Type B pancreatic cell (in vitro differentiated cells): ENCODE measurements around the gene CREB5. TPM values are rescaled to one million over a fixed set of nuclear protein-coding genes. Genes with fewer than 3 reads are reported as not detected.

ENCODE experiments used
- DNase-seq: peaks from one replicate; pipeline ENCODE4 v3.0.0; 2021; ENCODE audit warnings: mixed read lengths; ENCODE audit not compliant: unreplicated experiment; ENCODE audit errors: extremely low spot score
- H3K27ac Mint-ChIP-seq: 2 replicates; pipeline ENCODE4 v1.8.0; 2021; ENCODE audit warnings: mild to moderate bottlenecking, mixed read lengths
- H3K27me3 Mint-ChIP-seq: 2 replicates; pipeline ENCODE4 v1.8.0; 2021; ENCODE audit warnings: mixed read lengths
- H3K36me3 Mint-ChIP-seq: 2 replicates; pipeline ENCODE4 v1.8.0; 2021; ENCODE audit warnings: mixed read lengths
- H3K4me1 Mint-ChIP-seq: one replicate; pipeline ENCODE4 v1.8.0; 2021; ENCODE audit warnings: mixed read lengths; ENCODE audit not compliant: unreplicated experiment
- H3K4me3 Mint-ChIP-seq: 2 replicates; pipeline ENCODE4 v1.8.0; 2021; ENCODE audit warnings: mild to moderate bottlenecking, mixed read lengths
- H3K9me3 Mint-ChIP-seq: 2 replicates; pipeline ENCODE4 v1.8.0; 2021; ENCODE audit warnings: mixed read lengths
- total RNA-seq: library from RNA; stranded (reverse); gene quantifications from 2 replicates; pipeline ENCODE4 v1.2.1, GENCODE V29; 2021; ENCODE audit warnings: low replicate concordance
- TF ChIP-seq, protein P1 (sequence below): fragments of 200-600 bp; sonication (generic); conservative IDR thresholded peaks from 2 replicates; pipeline ENCODE4 v1.5.0; 2021; ENCODE audit warnings: antibody characterized with exemption, mild to moderate bottlenecking

Gene CREB5
- total RNA-seq, 1 donor from 2014 or later, result 31.0 TPM

DNA sequence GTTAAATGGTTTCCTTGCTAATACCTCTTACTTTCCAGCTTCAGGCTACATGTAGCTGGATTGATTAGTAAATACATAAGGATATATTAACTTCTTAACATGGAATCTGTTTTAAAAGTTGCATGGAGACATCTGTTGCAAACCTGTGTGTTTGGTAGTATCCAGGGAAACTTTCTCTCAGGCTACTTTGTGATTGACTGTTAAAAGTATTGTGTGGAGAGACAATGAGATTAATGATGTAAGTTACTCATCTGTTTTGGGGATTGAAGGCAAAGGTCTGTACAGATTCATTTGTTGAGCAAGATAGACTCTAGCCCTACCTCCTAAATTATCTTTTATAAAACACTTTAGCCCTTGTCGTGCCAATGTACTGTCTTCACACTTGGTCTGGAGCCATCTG is 6.6 kb downstream of the CREB5 start:
- Mint-ChIP-seq H3K36me3 (peaks cover 10% of the 10 kb centered on the region), H3K27ac (no peak overlapping the region), H3K27me3 (peaks cover 47% of the 10 kb centered on the region), H3K4me1 (peaks cover 23% of the 10 kb centered on the region), H3K4me3 (no peak overlapping the region), H3K9me3 (no peaks in the 10 kb centered on the region)
- no peak for DNase-seq
- TF ChIP-seq, protein P1, sequence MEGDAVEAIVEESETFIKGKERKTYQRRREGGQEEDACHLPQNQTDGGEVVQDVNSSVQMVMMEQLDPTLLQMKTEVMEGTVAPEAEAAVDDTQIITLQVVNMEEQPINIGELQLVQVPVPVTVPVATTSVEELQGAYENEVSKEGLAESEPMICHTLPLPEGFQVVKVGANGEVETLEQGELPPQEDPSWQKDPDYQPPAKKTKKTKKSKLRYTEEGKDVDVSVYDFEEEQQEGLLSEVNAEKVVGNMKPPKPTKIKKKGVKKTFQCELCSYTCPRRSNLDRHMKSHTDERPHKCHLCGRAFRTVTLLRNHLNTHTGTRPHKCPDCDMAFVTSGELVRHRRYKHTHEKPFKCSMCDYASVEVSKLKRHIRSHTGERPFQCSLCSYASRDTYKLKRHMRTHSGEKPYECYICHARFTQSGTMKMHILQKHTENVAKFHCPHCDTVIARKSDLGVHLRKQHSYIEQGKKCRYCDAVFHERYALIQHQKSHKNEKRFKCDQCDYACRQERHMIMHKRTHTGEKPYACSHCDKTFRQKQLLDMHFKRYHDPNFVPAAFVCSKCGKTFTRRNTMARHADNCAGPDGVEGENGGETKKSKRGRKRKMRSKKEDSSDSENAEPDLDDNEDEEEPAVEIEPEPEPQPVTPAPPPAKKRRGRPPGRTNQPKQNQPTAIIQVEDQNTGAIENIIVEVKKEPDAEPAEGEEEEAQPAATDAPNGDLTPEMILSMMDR, result no peak

DNA sequence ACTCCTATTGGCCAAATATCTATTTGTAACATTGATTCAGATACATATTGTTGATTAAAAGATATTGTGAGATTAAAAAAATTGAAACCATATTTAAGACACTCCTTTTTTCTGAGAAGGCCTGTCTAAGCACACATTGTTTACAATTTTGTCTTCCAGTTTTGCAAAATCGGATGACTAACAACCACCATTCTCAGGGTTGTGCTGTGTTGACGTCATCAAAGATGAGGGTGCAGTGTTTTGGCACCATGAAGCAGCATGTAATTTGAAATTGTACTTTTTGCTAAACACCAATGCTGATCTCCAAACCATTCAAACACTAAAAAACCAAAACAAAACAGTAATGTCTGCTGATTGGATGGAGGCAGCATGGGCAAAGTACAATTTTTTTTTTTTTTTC is 7.4 kb downstream of the CREB5 start:
- DNase-seq, result no peak

DNA sequence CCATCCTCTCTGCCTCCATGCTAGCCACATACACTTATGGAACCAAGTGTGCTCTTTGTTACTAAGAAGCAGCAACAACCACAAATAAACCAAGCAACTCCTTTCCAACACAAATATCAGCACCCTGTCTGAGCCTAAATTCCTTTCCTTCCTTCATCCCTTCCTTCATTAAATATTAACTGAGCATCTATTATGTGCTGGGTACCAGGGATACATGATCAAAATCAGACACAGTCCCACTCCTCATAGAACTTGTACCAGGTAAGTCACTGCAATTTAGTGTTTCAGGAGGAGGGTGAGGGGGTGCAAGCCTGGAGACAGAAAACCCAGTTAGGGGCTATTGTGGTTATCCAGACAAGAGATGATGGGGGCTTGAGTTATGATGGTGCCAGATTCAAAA is 10.8 kb downstream of the CREB5 start:
- H3K27ac Mint-ChIP-seq, result no peak overlapping the region
- TF ChIP-seq, protein P1, result no peak
- peaks cover 7% of the 10 kb centered on the region for H3K9me3 Mint-ChIP-seq
- no peak for DNase-seq
- H3K36me3 Mint-ChIP-seq, result peaks cover 13% of the 10 kb centered on the region
- peaks cover 25% of the 10 kb centered on the region for H3K27me3 Mint-ChIP-seq
- H3K4me3 Mint-ChIP-seq, result no peak overlapping the region
- peaks cover 13% of the 10 kb centered on the region for H3K4me1 Mint-ChIP-seq

More for the DNA sequence above, 7.4 kb downstream of the CREB5 start:
- no peak overlapping the region for H3K4me3 Mint-ChIP-seq
- H3K36me3 Mint-ChIP-seq, result peaks cover 10% of the 10 kb centered on the region
- TF ChIP-seq, protein P1, result no peak
- H3K9me3 Mint-ChIP-seq, result no peaks in the 10 kb centered on the region
- no peak overlapping the region for H3K27ac Mint-ChIP-seq
- H3K27me3 Mint-ChIP-seq, result peaks cover 44% of the 10 kb centered on the region
- peaks cover 23% of the 10 kb centered on the region for H3K4me1 Mint-ChIP-seq

DNA sequence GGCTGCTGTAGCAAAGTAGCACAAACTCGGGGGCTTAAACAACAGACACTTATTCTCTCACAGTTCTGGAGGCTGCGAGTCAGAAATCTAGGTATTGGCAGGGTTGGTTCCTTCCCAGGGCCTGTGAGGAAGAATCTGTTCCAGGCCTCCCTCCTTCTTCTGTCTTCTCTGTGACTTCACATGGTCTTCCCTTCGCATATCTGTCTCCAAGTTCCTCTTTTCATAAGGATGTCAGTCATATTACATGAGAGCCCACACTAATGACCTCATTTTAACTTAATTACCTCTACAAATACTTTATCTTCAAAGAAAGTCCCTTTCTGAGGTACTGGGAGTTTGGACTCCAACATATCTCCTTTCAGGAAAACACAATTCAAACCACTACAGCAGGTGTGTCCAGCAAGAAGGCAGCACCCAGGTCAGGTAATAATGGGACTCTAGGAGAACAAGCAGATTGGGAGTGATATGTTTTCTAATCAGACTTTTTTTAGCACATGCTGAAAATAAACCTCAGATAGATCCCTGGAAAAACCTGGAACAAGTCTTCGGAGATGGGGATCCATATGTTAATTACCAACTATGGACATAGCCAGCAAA is 11.7 kb downstream of the CREB5 start:
- H3K4me1 Mint-ChIP-seq, result peaks cover 10% of the 10 kb centered on the region
- TF ChIP-seq, protein P1, result no peak
- H3K27ac Mint-ChIP-seq, result no peak overlapping the region
- DNase-seq, result no peak
- peaks cover 10% of the 10 kb centered on the region for H3K36me3 Mint-ChIP-seq
- peaks cover 8% of the 10 kb centered on the region for H3K9me3 Mint-ChIP-seq
- H3K27me3 Mint-ChIP-seq, result peaks cover 25% of the 10 kb centered on the region
- H3K4me3 Mint-ChIP-seq, result no peak overlapping the region

DNA sequence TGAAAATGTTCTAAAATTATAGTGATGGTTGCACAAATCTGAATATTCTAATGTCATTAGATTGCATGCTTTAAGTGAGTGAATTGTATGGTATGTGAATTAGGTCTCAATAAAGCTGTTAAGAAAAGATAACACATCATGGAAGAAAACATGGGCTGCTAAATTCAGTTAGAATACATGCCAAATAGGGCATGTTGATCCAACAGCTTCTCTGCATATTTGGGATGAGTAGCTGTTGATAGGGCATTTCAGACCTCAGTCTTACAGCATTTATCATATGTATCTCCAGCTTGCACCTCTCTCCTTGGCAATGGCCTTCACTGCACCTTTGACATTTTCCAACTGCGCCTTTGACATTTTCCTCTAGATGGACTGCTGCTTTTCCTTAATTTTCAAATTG is 13.2 kb downstream of the CREB5 start:
- Mint-ChIP-seq H3K36me3 (peaks cover 7% of the 10 kb centered on the region), H3K4me1 (peaks cover 7% of the 10 kb centered on the region), H3K9me3 (peaks cover 8% of the 10 kb centered on the region), H3K27me3 (peaks cover 25% of the 10 kb centered on the region), H3K27ac (no peak overlapping the region), H3K4me3 (no peak overlapping the region)
- TF ChIP-seq, protein P1, result no peak
- DNase-seq, result no peak

DNA sequence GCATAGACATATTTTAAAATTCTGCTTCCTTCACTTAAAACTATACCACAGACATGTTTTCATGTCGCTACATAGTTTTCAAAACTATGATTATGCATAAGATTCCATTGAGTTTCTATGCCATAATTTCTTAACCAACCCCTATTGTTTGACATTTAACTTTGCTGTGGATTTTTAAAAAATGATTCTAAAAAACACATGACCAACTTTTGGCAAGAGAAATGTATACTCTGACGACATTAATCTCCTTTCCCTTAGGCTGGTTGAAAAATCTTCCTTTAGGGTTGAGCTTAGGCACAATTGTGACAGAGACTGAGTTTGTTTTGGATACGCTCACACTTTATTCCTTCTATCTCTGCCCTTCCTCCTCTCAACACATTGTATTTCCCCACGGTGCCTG is 14.9 kb downstream of the CREB5 start:
- TF ChIP-seq, protein P1, result no peak
- Mint-ChIP-seq H3K27ac (no peak overlapping the region), H3K27me3 (peaks cover 23% of the 10 kb centered on the region), H3K4me3 (no peak overlapping the region), H3K9me3 (peaks cover 8% of the 10 kb centered on the region), H3K36me3 (peaks cover 7% of the 10 kb centered on the region), H3K4me1 (peaks cover 7% of the 10 kb centered on the region)
- no peak for DNase-seq
